Activated naive CD4-positive, alpha-beta T cell treated with anti-CD3 and anti-CD28 coated beads, Interleukin-2, amount 50 U/mL, for 24 hours (primary cell): Measurements from ENCODE around the gene FGF7.
"Not testable (repeated sequence)": the region's sequence is repeated elsewhere in the genome, so short reads cannot be mapped to it uniquely, and the experiment has no call there.

Source experiments
- H3K27ac Mint-ChIP-seq: one replicate; pipeline ENCODE4 v1.8.0; 2021; ENCODE audit warnings: mild to moderate bottlenecking, mixed read lengths
- H3K27me3 Mint-ChIP-seq: one replicate; pipeline ENCODE4 v1.8.0; 2021; ENCODE audit warnings: mixed read lengths
- H3K36me3 Mint-ChIP-seq: one replicate; pipeline ENCODE4 v1.8.0; 2021; ENCODE audit warnings: mixed read lengths
- H3K4me1 Mint-ChIP-seq: one replicate; pipeline ENCODE4 v1.8.0; 2021; ENCODE audit warnings: mixed read lengths
- H3K4me3 Mint-ChIP-seq: one replicate; pipeline ENCODE4 v1.8.0; 2021; ENCODE audit warnings: mild to moderate bottlenecking, mixed read lengths
- H3K9me3 Mint-ChIP-seq: one replicate; pipeline ENCODE4 v1.8.0; 2021; ENCODE audit warnings: mixed read lengths

The FGF7 gene

DNA sequence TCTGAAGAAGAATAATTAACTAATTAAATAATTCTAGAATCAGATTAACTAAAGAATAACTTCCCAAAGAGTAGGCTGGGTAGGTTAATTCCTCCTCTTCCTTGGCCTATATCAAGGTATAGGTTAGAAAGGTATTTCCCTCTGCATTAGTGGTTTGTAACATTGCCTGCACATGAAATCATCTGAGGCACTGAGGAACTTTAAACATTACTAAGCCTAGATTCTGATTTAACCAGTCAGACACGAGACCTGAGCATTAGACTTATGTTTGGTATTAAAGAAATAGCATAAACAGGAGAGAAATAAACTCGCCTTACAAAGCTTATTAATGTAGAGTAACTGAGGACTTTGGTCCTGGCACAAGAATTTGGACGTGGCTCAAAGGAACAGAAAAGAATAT lies 84.2 kb downstream of the FGF7 start:
- Mint-ChIP-seq H3K27ac (no peak overlapping the region), H3K27me3 (peaks cover 2% of the 10 kb centered on the region), H3K9me3 (peaks cover 5% of the 10 kb centered on the region), H3K4me3 (no peak overlapping the region), H3K4me1 (no peaks in the 10 kb centered on the region), H3K36me3 (no peaks in the 10 kb centered on the region)

DNA sequence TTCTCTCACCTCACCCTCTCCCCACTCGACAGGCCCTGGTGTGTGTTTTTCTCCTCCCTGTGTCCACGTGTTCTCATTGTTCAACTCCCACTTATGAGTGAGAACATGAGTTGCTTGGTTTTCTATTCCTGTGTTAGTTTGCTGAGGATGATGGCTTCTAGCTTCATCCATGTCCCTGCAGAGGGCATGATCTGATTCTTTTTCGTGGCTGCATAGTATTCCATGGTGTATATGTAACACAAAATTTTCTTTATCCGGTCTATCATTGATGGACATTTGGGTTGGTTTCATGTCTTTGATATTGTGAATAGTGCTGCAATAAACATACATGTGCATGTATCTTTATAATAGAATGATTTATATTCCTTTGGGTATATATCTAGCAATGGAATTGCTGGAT lies 89.7 kb downstream of the FGF7 start:
- H3K27ac Mint-ChIP-seq, H3K36me3 Mint-ChIP-seq: not testable (repeated sequence)

DNA sequence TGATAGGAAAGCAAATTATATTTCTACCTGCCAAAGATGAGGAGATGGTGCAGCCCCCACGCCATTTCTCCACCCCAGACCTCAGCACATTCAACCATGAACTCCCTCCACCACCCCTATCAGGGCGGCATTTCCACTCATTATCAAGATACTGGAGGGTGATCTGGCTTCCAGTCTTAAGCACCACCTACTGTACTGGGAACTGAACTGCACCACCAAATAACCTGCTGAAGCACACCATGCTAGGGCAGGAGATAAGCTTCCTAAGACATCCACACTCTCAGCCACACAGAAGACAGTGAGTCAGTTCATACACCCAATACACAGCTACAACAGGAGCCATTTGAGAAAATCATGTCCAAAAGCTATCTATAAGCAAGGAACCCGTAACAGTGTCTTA lies 98.8 kb downstream of the FGF7 start:
- Mint-ChIP-seq H3K4me3 (no peak overlapping the region), H3K27me3 (peaks cover 6% of the 10 kb centered on the region), H3K27ac (no peak overlapping the region), H3K36me3 (peaks cover 11% of the 10 kb centered on the region), H3K9me3 (peaks cover 33% of the 10 kb centered on the region), H3K4me1 (no peaks in the 10 kb centered on the region)

More for the DNA sequence above, 89.7 kb downstream of the FGF7 start:
- H3K27me3 Mint-ChIP-seq, H3K4me3 Mint-ChIP-seq, H3K9me3 Mint-ChIP-seq, H3K4me1 Mint-ChIP-seq: not testable (repeated sequence)

DNA sequence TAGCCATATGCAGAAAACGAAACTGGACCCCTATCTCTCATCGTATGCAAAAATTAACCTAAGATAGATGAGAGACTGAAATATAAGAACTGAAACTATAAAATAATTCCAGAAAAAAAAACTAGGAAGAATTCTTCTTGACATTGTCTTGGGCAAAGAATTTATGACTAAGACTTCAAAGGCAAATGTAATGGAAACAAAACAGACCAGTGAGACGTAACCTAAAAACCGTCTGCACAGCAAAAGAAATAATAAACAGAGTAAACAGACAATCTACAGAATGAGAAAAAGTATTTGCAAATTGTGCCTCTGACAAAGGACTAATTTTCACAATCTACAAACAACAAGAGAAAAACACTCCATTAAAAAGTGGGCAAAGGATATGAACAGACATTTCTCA lies 105.2 kb downstream of the FGF7 start:
- no peaks in the 10 kb centered on the region for H3K4me1 Mint-ChIP-seq
- H3K9me3 Mint-ChIP-seq: peaks cover 19% of the 10 kb centered on the region
- H3K27me3 Mint-ChIP-seq: peaks cover 9% of the 10 kb centered on the region
- no peak overlapping the region for H3K4me3 Mint-ChIP-seq
- H3K27ac Mint-ChIP-seq: no peak overlapping the region
- H3K36me3 Mint-ChIP-seq: peaks cover 6% of the 10 kb centered on the region

DNA sequence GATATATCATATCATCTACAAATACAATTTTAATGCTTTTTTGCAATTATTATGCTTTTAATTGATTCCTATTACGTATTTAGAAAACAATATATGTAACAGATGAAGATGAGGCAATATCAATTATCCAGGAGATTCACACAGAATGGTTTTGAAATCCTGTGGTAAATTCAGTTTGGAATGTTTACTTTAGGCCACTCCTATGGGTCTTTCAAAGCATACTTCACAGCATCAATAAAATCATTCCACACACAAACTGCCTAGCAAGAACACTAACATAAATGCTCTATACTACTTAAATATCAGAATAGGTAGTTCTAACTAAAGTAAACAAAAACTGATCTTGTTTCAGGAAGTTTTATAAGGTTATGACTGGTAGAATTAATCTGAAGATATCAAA lies 107.0 kb downstream of the FGF7 start:
- Mint-ChIP-seq H3K4me1 (no peaks in the 10 kb centered on the region), H3K9me3 (peaks cover 37% of the 10 kb centered on the region), H3K27me3 (peaks cover 9% of the 10 kb centered on the region), H3K36me3 (peaks cover 4% of the 10 kb centered on the region), H3K27ac (no peak overlapping the region), H3K4me3 (no peak overlapping the region)
